ENCODE results near the gene CARD9.

DNA sequence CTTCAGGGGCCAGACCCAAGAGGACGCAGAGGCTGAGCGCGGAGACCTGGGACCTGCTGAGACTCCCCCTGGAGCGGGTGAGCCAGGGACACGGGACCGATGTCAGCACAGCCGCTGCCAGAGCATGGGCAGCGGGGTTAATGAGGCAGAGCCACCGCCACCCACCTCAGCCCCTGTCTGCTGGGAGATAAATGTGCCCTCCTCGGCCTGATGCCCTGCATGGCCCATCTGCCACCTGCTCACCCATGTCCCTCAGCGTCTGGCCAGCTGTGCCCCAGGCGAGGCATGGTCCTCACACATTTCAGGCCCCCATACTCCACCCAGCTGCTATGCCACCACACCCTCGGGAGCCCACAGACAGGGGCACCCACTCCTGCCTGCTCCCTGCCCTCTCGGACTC is 24.8 kb downstream of the CARD9 start:
- TF ChIP-seq, protein P1, sequence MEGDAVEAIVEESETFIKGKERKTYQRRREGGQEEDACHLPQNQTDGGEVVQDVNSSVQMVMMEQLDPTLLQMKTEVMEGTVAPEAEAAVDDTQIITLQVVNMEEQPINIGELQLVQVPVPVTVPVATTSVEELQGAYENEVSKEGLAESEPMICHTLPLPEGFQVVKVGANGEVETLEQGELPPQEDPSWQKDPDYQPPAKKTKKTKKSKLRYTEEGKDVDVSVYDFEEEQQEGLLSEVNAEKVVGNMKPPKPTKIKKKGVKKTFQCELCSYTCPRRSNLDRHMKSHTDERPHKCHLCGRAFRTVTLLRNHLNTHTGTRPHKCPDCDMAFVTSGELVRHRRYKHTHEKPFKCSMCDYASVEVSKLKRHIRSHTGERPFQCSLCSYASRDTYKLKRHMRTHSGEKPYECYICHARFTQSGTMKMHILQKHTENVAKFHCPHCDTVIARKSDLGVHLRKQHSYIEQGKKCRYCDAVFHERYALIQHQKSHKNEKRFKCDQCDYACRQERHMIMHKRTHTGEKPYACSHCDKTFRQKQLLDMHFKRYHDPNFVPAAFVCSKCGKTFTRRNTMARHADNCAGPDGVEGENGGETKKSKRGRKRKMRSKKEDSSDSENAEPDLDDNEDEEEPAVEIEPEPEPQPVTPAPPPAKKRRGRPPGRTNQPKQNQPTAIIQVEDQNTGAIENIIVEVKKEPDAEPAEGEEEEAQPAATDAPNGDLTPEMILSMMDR (IDR thresholded peaks at IDR 0.05; ENCODE audit: low read depth, low read length, poor library complexity, severe bottlenecking) = no peak
- TF ChIP-seq EZH2phosphoT487 (IDR thresholded peaks at IDR 0.05; ENCODE audit: borderline replicate concordance, low read length) = no peak

Measured in DOHH2 (cell line).